Nasal cavity respiratory epithelium epithelial cell of viscerocranial mucosa (primary cell): ENCODE data around the gene YRDC. TPM values are rescaled to one million over a fixed set of nuclear protein-coding genes. Genes with fewer than 3 reads are reported as not detected.

ENCODE experiments used
- total RNA-seq: library from RNA; depleted of rRNA; stranded (reverse); fragments of >200 nt; gene quantifications from 2 replicates; pipeline ENCODE4 v1.2.3, GENCODE V29; 2014

YRDC gene, protein sequence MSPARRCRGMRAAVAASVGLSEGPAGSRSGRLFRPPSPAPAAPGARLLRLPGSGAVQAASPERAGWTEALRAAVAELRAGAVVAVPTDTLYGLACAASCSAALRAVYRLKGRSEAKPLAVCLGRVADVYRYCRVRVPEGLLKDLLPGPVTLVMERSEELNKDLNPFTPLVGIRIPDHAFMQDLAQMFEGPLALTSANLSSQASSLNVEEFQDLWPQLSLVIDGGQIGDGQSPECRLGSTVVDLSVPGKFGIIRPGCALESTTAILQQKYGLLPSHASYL
- total RNA-seq = 41.5 and 60.8 TPM in 2 replicates

DNA sequence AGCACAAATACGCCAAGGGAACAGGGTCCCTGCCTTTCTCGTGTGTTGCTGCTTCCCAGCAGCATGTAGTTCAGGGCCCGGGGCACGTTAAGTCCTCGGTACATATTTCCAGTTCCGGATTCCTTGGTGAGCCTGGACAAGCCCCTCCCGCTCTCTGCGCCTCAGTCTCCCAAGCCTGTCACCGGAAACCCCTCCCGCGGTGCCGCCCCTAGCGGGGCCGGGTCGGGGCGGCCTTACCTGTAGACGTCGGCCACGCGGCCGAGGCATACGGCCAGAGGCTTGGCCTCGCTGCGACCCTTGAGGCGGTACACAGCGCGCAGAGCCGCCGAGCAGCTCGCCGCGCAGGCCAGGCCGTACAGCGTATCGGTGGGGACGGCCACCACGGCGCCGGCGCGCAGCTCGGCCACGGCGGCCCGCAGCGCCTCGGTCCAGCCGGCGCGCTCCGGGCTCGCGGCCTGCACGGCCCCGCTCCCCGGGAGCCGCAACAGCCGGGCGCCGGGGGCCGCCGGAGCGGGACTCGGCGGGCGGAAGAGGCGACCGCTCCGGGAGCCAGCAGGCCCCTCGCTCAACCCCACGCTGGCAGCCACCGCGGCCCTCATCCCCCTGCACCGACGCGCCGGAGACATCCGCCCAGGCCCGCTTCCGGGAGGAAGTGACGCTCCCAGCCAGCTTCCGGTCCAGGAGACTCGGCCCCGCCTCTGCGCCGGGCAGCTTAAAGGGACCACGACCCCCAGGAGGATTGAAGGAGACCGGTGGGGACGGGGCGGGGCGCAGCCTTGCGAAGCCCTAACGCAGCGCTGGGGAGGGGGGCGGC lies at the start of gene YRDC, which contains the start of gene C1orf122:
Gene YRDC, minus strand, starts transcription at position 654 of the 814 bp plus-strand sequence. Its CDS starts 28 bp downstream, at position 626.
Gene C1orf122, plus strand, starts transcription at position 236 of the 814 bp plus-strand sequence. CDS start 615 bp downstream, outside the sequence.

DNA sequence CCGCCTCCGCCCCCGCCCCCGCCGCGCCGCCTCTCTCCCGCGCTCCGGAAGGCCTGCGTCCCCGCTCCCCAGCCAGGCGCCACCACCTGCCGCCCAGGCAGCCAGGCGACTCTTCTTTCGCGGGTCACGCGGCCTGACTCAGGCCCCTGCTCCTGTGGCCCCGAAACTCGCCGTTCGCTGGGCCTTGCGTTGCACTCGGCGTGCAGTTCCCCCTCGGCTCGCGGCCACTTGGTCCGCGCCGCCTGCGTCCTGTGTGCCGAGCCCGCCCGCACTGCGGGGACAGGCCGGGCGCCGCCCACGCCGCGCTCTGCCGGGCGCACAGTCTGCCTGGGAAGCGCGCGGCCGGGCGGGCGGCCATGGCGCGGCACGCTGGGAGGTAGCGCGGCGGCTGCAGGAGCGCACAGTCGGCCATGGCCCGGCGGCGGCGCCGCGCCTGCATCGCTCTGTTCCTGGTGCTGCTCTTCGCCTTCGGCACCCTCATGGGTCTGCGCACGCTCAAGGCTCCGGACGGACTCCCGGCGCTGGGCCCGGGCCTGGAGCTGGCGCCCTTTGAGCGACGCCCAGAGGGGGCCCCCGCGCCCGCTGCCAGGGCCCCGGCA lies 14.1 kb downstream of the YRDC start, which contains the start of gene MANEAL:
Gene MANEAL, plus strand, starts transcription at position 75 of the 599 bp plus-strand sequence. Its CDS starts 336 bp downstream, at position 411.

DNA sequence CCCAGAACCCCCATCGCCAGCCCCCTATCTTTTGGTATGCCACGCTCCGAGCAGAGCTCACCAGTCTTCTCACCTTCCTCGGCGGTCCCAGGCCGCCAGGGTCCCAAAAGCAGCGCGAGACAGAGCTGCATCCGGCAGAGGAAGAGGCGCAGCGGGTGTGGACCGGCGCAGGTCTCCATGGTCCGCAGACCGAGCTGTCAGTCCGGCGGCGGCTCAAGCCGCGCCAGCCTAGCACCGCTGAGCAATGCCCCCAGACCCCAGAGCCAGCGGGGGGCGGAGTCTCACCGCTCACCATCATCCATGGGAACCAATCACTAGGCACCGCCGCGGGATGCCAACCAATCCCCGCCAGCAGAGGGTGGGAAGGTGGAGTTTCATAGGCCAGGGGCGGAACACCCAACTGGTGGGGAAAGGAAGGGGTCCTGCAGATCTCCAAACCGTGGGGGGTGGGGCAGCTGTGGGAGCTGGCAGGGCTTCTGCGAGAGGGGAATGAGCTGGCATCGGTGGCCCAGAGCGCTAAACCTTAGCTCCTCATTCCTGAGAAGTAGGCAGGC lies 43.0 kb downstream of the YRDC start, which contains the start of gene EPHA10:
Gene EPHA10, minus strand, starts transcription at position 233 of the 554 bp plus-strand sequence. Its CDS starts 54 bp downstream, at position 179.

Other genes with a start within 250 kb of the YRDC start
- 96.2 and 116 TPM in 2 replicates for gene GNL2, start 212.3 kb downstream of the YRDC start, total RNA-seq
- gene RSPO1, start 173.3 kb downstream of the YRDC start, total RNA-seq = not detected in 2 replicates
- 0.43 and 0.68 TPM in 2 replicates for gene CDCA8, start 115.7 kb downstream of the YRDC start, total RNA-seq
- 0.14 TPM in 1 of 2 replicates, not detected in the other for gene EPHA10, start 43.1 kb downstream of the YRDC start, total RNA-seq
- gene MANEAL, start 14.4 kb downstream of the YRDC start, total RNA-seq = 0.68 and 1.6 TPM in 2 replicates
- 18.6 and 21.2 TPM in 2 replicates for gene C1orf122, start 418 bp downstream of the YRDC start, total RNA-seq
- gene MTF1, start 51.4 kb upstream of the YRDC start, total RNA-seq = 7.2 and 13.0 TPM in 2 replicates
- 7.2 and 13.7 TPM in 2 replicates for gene INPP5B, start 138.8 kb upstream of the YRDC start, total RNA-seq
- gene SF3A3, start 181.8 kb upstream of the YRDC start, total RNA-seq = 90.6 and 99.9 TPM in 2 replicates
- 6.2 and 13.2 TPM in 2 replicates for gene FHL3, start 197.3 kb upstream of the YRDC start, total RNA-seq
- 26.7 and 28.7 TPM in 2 replicates for gene UTP11, start 204.5 kb upstream of the YRDC start, total RNA-seq
- under 0.01 and 0.43 TPM in 2 replicates for gene POU3F1, start 238.6 kb upstream of the YRDC start, total RNA-seq